Jurkat, Clone E6-1 (cell line): Measurements from ENCODE around the gene SUSD4.
"Not testable (repeated sequence)": the region's sequence is repeated elsewhere in the genome, so short reads cannot be mapped to it uniquely, and the experiment has no call there.

Experiments used
- DNase-seq: peaks from one replicate; pipeline ENCODE4 v3.0.0-alpha.2; 2011; ENCODE audit warnings: low read depth, low spot score
- H3K4me3 ChIP-seq: 2 replicates; pipeline ENCODE4 v1.5.1; 2011; ENCODE audit warnings: mild to moderate bottlenecking, low read length, control low read depth, moderate library complexity

The SUSD4 gene

DNA sequence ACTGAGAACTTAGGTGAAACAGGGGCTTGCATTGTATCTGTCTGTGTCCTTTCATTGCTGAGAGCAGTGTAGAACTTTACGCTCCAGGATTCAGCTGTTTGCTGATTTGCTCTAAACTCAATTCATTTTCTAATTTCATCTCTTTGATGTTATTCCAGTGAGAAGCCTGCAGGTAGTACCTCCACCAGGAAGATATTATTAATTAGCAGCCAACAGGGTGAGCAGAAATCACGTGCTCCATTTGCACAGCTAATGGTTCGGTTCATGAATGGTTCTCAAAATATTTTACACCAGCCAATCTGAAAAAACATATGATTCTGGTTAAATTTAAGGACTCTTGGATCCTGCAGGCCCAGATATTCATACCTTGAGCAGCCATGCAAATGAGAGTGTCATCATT, 52.1 kb downstream of the SUSD4 start:
- no peak for DNase-seq
- H3K4me3 ChIP-seq, result no peak overlapping the region

DNA sequence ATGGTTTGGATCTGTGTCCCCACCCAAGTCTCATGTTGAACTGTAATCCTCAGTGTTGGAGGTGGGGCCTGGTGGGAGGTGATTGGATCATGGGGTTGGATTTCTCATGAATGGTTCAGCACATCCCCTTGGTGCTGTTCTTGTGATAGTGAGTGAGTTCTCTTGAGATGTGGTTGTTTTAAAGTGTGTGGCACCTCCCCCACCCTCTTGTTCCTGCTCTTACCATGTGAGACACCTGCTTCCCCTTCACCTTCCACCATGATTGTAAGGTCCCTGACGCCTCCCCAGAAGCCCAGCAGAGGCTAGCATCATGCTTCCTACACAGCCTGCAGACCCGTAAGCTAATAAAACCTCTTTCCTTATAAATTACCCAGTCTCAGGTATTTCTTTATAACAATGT, 55.8 kb downstream of the SUSD4 start:
- no peak overlapping the region for H3K4me3 ChIP-seq
- DNase-seq, result peak; percentile 86

DNA sequence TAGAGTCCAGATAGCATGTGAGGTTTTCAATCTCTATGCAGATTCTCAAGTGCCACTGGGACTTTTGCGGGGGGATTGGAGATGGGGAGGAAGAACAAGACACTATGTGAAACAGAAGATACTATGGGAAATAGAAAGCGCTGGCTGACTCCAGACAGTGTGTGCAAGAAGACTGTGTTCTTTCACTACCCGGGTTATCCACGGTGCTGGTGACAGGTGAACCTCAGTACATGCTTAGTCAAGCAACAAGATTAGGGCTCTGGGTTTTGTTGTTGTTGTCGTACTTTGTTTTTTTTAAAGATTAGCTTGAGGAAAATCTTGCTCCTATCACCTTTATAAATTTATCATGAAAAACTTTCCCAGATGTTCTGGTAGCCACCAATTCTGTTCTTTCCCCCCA, 56.4 kb downstream of the SUSD4 start:
- H3K4me3 ChIP-seq, result no peak overlapping the region
- no peak for DNase-seq

DNA sequence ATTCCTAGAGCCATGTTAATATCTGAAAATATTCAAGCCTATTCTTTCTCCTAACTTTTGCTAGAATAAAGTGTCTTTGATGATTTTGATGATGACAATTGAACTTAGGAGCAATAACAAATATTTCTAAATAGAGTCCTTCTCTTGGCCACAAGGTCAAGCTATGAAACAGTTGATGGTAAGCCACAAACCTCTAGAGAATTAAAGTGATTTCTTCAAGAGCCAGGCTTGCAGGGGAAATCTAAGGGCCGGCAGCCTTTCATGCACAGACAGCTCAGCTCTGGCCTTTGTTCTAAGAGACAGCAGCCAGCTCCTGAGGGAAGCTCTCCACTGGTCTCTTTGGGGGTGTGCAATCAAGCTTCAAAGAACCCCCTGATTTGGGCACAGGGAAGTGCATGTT, 59.0 kb downstream of the SUSD4 start:
- H3K4me3 ChIP-seq, result no peak overlapping the region
- no peak for DNase-seq

DNA sequence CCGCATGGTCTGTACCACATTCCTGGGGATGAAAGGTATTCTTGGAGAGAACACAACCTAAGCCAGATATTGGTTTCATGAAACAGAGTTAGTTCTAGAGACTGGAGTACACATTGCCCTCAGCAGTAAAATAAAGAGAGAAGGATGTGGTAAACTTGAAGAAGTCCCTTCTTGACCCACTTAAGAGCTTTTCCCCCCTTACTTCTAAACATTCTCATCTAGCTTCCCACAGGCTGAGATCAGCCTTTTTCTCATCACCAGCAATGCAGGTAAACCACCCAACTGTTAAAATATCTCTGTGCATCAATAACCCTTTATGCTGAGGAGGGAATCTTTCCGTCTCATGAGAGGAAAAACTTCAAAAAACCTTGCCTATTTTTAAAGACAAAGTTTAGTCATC, 62.6 kb downstream of the SUSD4 start:
- peak; percentile 84 for DNase-seq
- H3K4me3 ChIP-seq, result no peak overlapping the region

DNA sequence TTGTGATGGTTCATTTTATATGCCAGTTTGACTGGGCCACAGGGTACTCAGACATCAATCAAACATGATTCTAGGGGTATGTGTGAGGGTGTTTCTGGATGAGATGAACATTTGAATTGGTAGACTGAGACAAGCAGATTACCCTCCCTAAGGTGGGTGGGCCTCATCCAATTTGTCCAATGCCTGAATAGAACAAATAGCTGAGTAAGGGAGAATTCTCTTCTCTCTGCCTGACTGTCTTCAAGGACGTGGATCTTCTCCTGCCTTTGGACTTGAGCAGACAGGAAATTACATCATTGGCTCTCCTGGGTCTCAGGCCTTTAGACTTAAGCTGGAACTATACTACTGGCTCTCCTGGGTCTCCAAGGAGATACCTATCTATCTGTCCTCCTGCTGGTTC, 64.4 kb downstream of the SUSD4 start:
- DNase-seq, result no peak

DNA sequence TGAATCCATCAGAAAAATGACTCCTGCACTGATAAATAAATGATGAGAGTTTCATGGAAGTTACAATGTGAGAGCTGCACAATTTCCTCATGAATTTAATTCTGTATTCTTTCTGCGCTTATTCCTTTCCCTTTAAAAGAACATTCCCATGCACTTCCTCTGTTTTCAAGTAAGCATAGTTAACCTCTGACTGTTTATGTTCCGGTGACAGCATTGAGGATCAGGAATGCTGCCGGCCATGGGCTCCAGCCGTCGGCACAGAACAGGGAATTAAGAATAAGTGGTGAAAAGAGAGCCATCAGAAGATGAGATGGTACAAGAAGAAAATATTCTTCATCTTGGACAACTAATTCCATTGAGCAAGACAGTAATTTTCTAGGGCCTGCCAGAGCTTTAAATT, 65.3 kb downstream of the SUSD4 start:
- no peak for DNase-seq
- no peak overlapping the region for H3K4me3 ChIP-seq

More for the DNA sequence above, 64.4 kb downstream of the SUSD4 start:
- no peak overlapping the region for H3K4me3 ChIP-seq

DNA sequence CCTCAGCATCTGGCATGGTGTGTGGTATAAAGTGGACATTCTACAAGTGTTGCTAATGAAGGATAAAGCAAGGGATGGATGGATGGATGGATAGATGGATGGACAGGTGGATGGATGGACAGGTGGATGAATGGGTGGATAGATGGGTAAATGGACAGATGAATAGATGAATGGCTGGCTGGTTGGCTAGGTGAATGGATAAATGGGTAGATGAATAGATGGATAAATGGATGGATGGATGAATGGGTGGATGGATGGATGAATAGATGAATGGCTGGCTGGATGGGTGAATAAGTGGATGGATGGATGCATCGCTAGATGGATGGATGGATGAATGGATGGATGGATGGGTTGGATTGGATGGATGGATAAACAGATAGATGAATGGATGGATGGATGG, 66.2 kb downstream of the SUSD4 start:
- no peak overlapping the region for H3K4me3 ChIP-seq
- no peak for DNase-seq

DNA sequence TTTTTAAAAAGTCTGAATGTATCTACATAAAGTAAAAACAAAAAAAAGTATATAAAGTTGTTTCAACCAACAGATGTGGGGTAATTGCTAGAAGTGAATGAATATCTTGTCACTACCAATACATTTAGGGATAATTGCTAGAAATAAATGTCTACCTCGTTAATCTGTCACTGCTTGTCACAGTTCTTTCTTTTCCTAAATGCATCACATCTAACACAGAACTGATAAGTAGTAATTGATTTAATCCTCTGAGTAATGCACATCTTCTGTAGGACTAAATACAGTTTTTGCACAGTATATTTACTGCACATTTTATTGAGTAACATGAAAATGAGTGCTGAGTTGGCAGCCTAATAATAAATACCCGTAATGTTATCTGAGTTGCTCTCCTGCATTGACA, 72.2 kb downstream of the SUSD4 start:
- H3K4me3 ChIP-seq, result no peak overlapping the region
- no peak for DNase-seq

DNA sequence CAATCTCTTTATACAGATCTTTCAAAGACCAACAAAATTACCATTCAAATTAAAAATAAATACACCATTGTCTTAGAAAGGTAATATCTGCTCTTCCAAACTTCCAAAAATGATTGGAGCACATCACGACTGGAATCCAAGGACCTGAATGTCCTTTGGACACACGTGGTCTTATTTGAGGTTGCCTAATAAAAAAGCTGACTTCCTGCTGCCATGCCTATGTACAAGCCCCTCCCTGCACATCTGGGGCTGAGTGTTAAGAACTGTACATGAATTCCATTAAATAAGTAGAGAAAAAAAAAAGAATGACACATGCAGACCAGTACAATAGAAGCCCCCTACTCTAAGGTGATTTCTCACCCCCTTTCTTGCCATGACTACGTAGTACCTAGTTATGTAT, 73.6 kb downstream of the SUSD4 start:
- DNase-seq, result peak; percentile 27
- no peak overlapping the region for H3K4me3 ChIP-seq

DNA sequence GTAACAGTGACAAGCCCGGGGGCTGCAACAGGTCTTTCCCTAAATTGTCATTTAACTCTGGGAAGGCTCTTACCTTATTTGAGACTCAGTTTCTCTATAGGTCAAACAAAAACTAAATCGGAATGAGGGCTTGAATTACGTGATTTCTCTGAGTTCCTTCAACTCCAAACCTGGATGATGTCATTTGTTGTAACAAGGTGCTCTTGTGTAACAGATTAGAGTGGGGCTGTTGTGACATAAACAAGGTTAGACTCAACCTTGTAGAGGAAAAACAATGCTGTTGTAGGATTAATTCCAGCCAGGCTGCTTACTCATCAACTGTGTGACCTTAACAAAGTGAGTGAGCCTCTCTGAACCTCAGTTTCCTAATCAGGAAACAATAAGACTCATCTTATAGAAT, 74.4 kb downstream of the SUSD4 start:
- H3K4me3 ChIP-seq, result no peak overlapping the region
- no peak for DNase-seq

DNA sequence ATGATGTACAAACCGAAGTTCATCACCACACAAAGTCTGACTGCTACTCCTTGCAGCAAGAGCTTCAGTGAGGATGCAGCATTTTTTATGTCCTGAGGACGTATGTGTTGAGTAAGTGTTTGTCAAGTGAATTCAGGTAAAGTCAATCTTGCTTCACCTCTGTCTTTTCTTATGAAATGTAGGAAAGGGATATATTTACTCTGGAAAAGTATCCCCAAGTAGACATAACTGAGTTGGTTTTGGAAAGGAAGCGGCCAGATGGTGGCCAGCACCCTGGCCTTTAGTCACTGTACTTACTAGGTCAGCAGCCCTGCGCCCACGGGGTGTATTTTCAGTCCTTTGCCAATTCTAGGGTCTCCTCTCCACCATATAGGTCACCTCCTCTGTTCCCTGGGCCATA, 75.2 kb downstream of the SUSD4 start:
- H3K4me3 ChIP-seq, result no peak overlapping the region
- DNase-seq, result no peak

DNA sequence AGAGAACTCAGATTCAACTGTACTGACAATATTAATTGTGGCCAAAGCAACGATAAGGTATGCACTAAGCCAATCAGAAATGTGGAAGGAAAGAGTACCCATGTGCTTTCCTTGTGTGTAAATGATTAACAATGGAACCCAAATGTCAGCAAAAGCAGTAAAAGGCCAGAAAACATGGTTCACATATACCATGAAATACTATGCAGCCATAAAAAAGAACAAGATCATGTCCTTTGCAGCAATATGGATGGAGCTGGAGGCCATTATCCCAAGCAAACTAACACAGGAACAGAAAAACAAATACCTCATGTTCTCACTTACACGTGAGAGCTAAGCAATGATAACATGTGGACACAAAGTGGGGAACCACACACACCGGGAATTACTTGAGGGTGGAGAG, 78.5 kb downstream of the SUSD4 start:
- H3K4me3 ChIP-seq, result no peak overlapping the region
- DNase-seq, result no peak

DNA sequence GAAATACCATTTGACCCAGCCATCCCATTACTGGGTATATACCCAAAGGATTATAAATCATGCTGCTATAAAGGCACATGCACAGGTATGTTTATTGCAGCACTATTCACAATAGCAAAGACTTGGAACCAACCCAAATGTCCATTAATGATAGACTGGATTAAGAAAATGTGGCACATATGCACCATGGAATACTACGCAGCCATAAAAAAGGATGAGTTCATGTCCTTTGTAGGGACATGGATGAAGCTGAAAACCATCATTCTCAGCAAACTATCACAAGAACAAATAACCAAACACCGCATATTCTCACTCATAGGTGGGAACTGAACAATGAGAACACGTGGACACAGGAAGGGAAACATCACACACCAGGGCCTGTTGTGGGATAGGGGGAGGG, 80.3 kb downstream of the SUSD4 start:
- H3K4me3 ChIP-seq, DNase-seq: not testable (repeated sequence)

DNA sequence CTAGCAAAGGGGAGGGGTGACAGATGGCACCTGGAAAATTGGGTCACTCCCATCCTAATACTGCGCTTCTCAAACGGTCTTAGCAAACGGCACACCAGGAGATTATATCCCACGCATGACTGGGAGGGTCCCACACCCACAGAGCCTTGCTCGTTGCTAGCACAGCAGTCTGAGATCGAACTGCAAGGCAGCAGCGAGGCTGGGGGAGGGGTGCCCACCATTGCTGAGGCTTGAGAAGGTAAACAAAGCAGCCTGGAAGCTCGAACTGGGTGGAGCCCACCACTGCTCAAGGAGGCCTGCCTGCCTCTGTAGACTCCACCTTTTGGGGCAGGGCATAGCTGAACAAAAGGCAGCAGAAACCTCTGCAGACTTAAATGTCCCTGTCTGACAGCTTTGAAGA, 85.7 kb downstream of the SUSD4 start:
- DNase-seq, H3K4me3 ChIP-seq: not testable (repeated sequence)

DNA sequence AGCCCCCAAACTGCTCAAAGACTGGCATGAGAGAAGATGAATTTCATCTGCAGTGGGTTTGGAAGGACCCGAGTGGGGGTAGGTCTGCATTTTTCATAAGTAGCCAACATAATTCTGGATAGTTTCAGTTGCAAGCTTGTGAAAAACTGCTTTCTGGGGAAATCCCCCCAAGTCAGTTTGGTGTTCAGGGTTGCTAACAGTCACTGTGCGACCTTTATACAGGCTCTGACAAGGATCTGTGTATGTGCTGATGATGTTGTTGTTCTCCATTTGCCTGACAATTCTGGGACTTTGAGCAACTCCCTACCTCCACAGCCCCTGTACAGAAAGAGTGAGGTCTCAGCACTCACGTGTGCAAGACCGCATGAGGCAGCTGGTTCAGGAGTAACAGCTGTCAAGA, 87.9 kb downstream of the SUSD4 start:
- DNase-seq, result no peak
- no peak overlapping the region for H3K4me3 ChIP-seq

DNA sequence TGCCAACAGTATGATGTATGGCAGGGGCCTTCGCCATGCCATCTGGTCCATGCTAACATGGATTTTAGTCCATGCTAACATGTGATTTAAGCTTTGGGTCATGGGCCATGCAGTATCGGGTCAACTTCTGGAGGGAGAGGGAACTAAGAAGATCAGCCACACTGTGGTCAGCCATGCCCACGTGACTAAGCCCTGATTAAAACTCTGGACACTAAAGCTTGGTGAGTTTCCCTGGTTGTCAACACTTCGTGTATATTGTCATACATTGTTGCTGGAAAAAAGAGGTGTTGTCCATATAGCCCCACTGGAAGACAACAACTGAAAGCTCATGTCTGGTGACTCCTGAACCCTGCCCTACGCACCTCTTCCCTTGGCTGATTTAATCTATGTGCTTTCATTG, 90.5 kb downstream of the SUSD4 start:
- H3K4me3 ChIP-seq, result no peak overlapping the region
- DNase-seq, result no peak

DNA sequence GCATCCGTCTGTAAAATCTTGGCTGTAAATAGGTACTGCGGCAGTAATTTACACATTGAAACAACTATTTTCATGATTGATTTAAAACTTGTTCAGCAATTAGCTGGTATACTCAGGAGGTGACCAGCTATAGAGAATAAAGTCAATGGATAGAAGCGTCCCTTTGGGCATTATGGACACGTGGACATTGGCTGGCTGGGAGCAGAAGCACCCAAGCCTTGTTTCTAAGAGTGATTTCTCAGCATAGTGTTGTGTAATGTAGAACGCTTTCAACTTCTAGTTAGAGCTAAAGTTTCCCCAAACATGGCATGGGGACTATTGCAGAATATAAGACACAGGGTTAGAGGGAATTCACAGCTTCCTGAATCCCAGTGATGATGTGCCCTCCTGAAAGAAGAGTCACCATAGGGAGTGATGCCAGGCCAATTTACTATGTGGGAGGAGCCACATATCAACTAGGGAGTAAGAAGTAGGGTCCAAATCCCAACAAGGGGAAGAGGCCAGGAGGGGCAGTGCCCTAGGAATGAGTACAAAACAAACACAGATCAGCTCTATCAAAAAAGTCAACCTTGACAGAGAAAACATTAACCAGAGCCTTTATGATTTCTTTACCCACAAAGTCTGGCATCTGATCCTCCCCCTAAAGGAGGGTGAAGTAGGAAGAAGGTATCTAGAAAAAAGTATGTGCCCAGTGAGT, 92.7 kb downstream of the SUSD4 start:
- H3K4me3 ChIP-seq, result no peak overlapping the region

DNA sequence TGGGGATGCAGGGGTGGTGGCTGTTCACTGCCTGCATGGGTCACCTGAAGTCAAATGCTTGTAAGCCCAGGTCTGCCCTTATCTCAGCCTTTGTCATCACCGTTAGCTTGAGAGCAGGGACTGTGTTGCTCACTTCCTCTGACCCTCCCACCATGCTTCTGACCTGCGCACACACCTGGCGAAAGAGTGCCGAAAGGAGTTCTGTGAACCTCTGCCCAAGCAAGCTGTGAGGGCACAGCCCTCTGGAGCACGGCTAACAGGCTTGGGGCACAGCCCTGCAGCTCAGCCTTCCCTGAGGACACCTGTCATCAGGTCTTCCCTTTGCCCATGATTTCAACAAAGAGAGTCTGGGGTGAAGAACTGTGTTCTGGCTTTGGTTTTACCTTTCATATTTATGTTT, 93.8 kb downstream of the SUSD4 start:
- no peak overlapping the region for H3K4me3 ChIP-seq
- DNase-seq, result no peak

More for the DNA sequence above, 92.7 kb downstream of the SUSD4 start:
- no peak for DNase-seq

DNA sequence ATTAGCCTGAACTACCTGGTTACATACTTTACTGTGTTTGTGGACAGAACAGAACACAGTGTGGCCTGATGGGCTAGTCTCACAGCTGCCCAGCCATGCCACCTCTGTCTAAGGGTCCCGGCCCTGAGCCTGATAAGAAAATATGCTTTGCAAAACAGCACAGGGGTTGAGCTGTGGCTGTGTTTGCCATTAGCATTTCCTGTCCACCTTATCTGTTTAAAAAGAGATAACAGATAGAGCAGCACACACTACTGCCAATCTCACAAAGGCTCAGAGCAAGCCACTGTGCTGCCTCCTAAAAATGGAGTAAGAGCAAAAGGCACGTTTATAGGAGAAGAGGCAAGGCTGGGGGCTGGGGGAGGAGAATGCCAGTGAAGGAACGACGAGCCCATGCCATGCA, 95.0 kb downstream of the SUSD4 start:
- H3K4me3 ChIP-seq, result no peak overlapping the region
- DNase-seq, result no peak

DNA sequence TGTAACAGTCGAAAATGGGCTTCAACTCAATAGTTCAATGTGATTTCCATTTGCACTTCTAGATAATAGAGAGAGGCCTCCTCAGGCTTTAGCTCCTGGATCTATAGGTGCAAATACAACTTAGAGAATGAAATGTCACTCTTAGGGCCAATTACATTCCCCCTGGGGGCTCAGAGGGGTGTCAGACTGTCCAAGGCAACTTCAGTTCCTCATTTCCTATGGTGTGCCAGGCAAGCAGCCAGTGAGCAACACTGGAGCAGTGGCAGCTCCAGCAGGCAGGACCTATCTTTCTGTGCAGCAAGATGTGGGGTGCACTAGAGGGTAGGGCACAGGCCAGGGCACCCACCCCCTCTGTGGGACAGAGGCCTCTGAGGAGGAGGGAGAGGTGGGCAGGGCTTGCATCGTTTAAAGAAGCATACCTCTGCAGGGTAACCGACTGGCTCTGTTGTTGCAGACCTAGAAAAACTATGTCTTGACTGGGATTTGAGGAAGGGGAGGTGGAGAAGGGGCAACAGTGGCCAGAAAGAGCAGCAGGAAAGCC, 97.3 kb downstream of the SUSD4 start:
- DNase-seq, result no peak
- no peak overlapping the region for H3K4me3 ChIP-seq
